ENCODE measurements around the gene ERBB4. TPM values are rescaled to one million over a fixed set of nuclear protein-coding genes. Genes with fewer than 3 reads are reported as not detected.

Gene ERBB4
- total and polyA plus RNA-seq, 2 of the 8 experiments (the other 6 are each of a cell fraction or from before 2014, with no cell fraction given): 0.34 to 1.3 TPM

GRCh38 chr2:212032536-212033219 lies 505.9 kb downstream of the ERBB4 start:
- no peak overlapping the region for H3K14ac ChIP-seq (ENCODE audit: insufficient read length)
- no peaks in the 10 kb centered on the region for H3K9me3 ChIP-seq (ENCODE audit: insufficient read depth in 2 of 2, low read depth in 1 of 2, low read length in 1 of 2)
- no peak for TF ChIP-seq RFX5 (IDR thresholded peaks at IDR 0.05; ENCODE audit: borderline replicate concordance, low read depth, low read length)
- TF ChIP-seq ATF2 (IDR thresholded peaks at IDR 0.05; ENCODE audit: low read length): no peak
- no peak for TF ChIP-seq NRF1 (IDR thresholded peaks at IDR 0.05; ENCODE audit: low read depth, low read length)
- TF ChIP-seq RBBP5 (IDR thresholded peaks at IDR 0.05; ENCODE audit: borderline replicate concordance, low read depth, low read length): no peak
- no peaks in the 10 kb centered on the region for H3K36me3 ChIP-seq (ENCODE audit: control insufficient read depth in 2 of 4, insufficient read depth in 4 of 4, low read length in 3 of 4)
- H2BK15ac ChIP-seq (ENCODE audit: low read length): no peak overlapping the region
- no peaks in the 10 kb centered on the region for H3K79me1 ChIP-seq (ENCODE audit: low read depth, low read length)
- no peaks in the 10 kb centered on the region for H3K27me3 ChIP-seq (replicated peaks in 1 of 4; ENCODE audit: control insufficient read depth in 3 of 4, extremely low read depth in 1 of 4, insufficient read depth in 3 of 4, low read length in 3 of 4)
- no peak overlapping the region for H2AFZ ChIP-seq (ENCODE audit: low read length)
- H3K4me3 ChIP-seq (ENCODE audit: extremely low read depth in 1 of 4, insufficient read depth in 2 of 4, low read depth in 3 of 4, low read length in 4 of 4): no peak overlapping the region
- no peak overlapping the region for H2BK120ac ChIP-seq (replicated peaks; ENCODE audit: low read depth, low read length)
- H3K4ac ChIP-seq (replicated peaks; ENCODE audit: insufficient read length, low read depth, low read length): no peak overlapping the region
- no peak overlapping the region for H4K8ac ChIP-seq (ENCODE audit: extremely low read depth, insufficient read depth, low read length)
- H4K20me1 ChIP-seq (replicated peaks in 1 of 2; ENCODE audit: control insufficient read depth in 1 of 2, insufficient read depth in 2 of 2, low read length in 2 of 2): no peaks in the 10 kb centered on the region
- CTCF ChIA-PET (ENCODE audit: partially characterized antibody): no interaction called here
- WGBS, 2 experiments (ENCODE audit: extremely low coverage in 1 of 2, insufficient coverage in 1 of 2, insufficient read length in 1 of 2, insufficient replicate concordance in 2 of 2, low coverage in 1 of 2, low lambda C conversion rate in 2 of 2, missing lambda C conversion rate in 1 of 2): 89% methylated on average over 1 of the region's 1 CpG; no CpG with 5 or more reads in 1 of the 2 experiments
- POLR2A ChIA-PET (ENCODE audit: partially characterized antibody): no interaction called here
- H3K79me2 ChIP-seq (ENCODE audit: control insufficient read depth in 1 of 2, insufficient read depth in 2 of 2, low read length in 2 of 2): no peaks in the 10 kb centered on the region
- H4K5ac ChIP-seq (ENCODE audit: insufficient read length, low read depth, low read length): no peak overlapping the region
- H3K4me1 ChIP-seq (replicated peaks in 1 of 4; ENCODE audit: control insufficient read depth in 3 of 4, insufficient read depth in 4 of 4, low read length in 3 of 4): no peaks in the 10 kb centered on the region
- H2BK12ac ChIP-seq (ENCODE audit: low read depth, low read length): no peak overlapping the region
- DNase-seq (ENCODE audit: low read depth in 1 of 2, low spot score in 2 of 2) (no peak), FAIRE-seq (no peak)
- H3K18ac ChIP-seq (ENCODE audit: extremely low read depth, low read length): no peak overlapping the region
- H4K91ac ChIP-seq (replicated peaks; ENCODE audit: insufficient read length, low read length): no peak overlapping the region
- H3K23me2 ChIP-seq (ENCODE audit: low read depth, low read length): no peaks in the 10 kb centered on the region
- no peak overlapping the region for H3K4me2 ChIP-seq (ENCODE audit: insufficient read depth in 1 of 2, low read depth in 2 of 2, low read length in 2 of 2)
- H2BK20ac ChIP-seq (ENCODE audit: low read length): no peak overlapping the region
- H3K9ac ChIP-seq (replicated peaks in 1 of 4; ENCODE audit: extremely low read depth in 1 of 4, low read depth in 3 of 4, low read length in 3 of 4): no peak overlapping the region
- no peak overlapping the region for H2BK5ac ChIP-seq (ENCODE audit: low read depth, low read length)
- H2AK5ac ChIP-seq (ENCODE audit: low read depth, low read length): no peak overlapping the region
- H3K56ac ChIP-seq (replicated peaks; ENCODE audit: insufficient read length, low read depth, low read length): no peak overlapping the region
- no peak overlapping the region for H3K27ac ChIP-seq (ENCODE audit: low read depth, low read length)
- H3K23ac ChIP-seq (ENCODE audit: insufficient read length): no peak overlapping the region
